Esophagus (tissue), 2 donors: ENCODE measurements around the gene AXIN2. TPM values are rescaled to one million over a fixed set of nuclear protein-coding genes. Genes with fewer than 3 reads are reported as not detected.
"Not testable (repeated sequence)": the region's sequence is repeated elsewhere in the genome, so short reads cannot be mapped to it uniquely, and the experiment has no call there.

Experiments used
- H3K27ac ChIP-seq, 2 donors: one replicate each; pipeline ENCODE4 v1.5.1; 2013; ENCODE audit warnings: low read depth in 2 of 2, mild to moderate bottlenecking in 2 of 2, inconsistent platforms in 1 of 2, low read length in 1 of 2, moderate library complexity in 1 of 2
- H3K27me3 ChIP-seq, 2 donors: one replicate each; pipeline ENCODE4 v1.6.1; 2013; ENCODE audit warnings: low read length in 2 of 2, control low read depth in 1 of 2, mild to moderate bottlenecking in 1 of 2; ENCODE audit not compliant: insufficient read depth in 2 of 2, control insufficient read depth in 1 of 2
- H3K36me3 ChIP-seq, 2 donors: one replicate each; pipeline ENCODE4 v1.6.1; 2013; ENCODE audit warnings: low read length in 1 of 2; ENCODE audit not compliant: control insufficient read depth in 2 of 2, insufficient read depth in 2 of 2
- H3K4me1 ChIP-seq, 2 donors: one replicate each; pipeline ENCODE4 v1.6.1; 2013; ENCODE audit warnings: low read length in 1 of 2; ENCODE audit not compliant: control insufficient read depth in 2 of 2, insufficient read depth in 2 of 2
- H3K4me3 ChIP-seq, 2 donors: one replicate each; pipeline ENCODE4 v1.5.1; 2013; ENCODE audit warnings: low read length in 2 of 2, mild to moderate bottlenecking in 2 of 2, low read depth in 1 of 2, moderate library complexity in 1 of 2
- H3K9me3 ChIP-seq, 2 donors: one replicate each; pipeline ENCODE4 v1.6.1; 2013; ENCODE audit warnings: mild to moderate bottlenecking in 2 of 2, low read depth in 1 of 2, low read length in 1 of 2, moderate library complexity in 1 of 2; ENCODE audit not compliant: control insufficient read depth in 2 of 2, insufficient read depth in 1 of 2
- WGBS, 2 donors: extraction: QIAGEN DNeasy Blood & Tissue Kit; methylation state at CpG; one replicate each; pipeline ENCODE4 v1.1.7; 2013; 5-methylcytosine and 5-hydroxymethylcytosine counted together
- polyA plus RNA-seq, 2 donors: library from polyadenylated mRNA; stranded (reverse); fragments of 200-250 nt; gene quantifications; one replicate each; pipeline ENCODE4 v1.2.3, GENCODE V29; 2013
- donor health status: healthy with polysubstance abuse.
- donor health status: Bipolar disorder and iron deficiency.

Gene AXIN2
- polyA plus RNA-seq, 2 donors = 1.8 to 2.7 TPM

DNA sequence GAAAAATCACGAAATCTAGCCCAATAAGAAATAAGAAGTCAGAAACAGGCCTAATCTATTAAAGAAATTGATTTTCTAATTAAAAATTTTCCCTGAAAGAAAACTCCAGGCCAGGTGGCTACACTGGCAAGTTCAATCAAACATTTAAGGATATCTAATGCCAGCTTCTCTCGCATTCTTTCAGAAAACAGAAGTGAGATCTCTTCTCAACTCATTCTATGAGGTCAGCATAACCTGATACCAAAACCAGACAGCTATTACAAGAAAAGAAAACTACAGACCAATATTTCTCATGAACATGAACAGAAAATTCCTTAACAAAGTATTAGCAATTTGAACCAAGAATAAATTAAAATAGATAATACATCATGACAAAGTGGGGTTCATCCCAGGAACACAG is 52.4 kb downstream of the AXIN2 start:
- Histone ChIP-seq H3K27ac (no peak overlapping the region), H3K4me3 (no peak overlapping the region), H3K4me1 (no peaks in the 10 kb centered on the region), H3K27me3 (no peaks in the 10 kb centered on the region), H3K36me3 (no peaks in the 10 kb centered on the region), H3K9me3 (no peaks in the 10 kb centered on the region)
- 65 to 71% methylated on average over 2 of the region's 2 CpGs for WGBS, 2 donors

DNA sequence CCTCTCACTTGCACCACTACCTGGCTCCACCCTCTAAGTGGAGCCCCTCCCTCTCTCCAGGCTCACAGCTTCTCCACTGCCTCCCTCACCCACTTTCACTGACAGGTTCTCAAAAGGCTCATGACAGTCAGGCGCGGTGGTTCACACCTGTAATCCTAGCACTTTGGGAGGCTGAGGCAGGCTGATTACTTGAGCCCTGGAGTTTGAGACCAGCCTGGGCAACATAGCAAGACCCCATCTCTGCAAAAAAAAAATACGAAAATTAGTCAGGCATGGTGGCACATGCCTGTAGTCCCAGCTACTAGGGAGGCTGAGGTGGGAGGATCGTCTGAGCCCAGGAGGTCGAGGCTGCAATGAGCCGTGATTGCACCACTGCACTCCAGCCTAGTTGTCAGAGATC is 56.8 kb downstream of the AXIN2 start:
- H3K36me3 ChIP-seq, H3K4me1 ChIP-seq, H3K9me3 ChIP-seq, H3K27me3 ChIP-seq, H3K27ac ChIP-seq, H3K4me3 ChIP-seq: not testable (repeated sequence)
- WGBS, 2 donors = 83 to 91% methylated on average over 6 of the region's 6 CpGs

DNA sequence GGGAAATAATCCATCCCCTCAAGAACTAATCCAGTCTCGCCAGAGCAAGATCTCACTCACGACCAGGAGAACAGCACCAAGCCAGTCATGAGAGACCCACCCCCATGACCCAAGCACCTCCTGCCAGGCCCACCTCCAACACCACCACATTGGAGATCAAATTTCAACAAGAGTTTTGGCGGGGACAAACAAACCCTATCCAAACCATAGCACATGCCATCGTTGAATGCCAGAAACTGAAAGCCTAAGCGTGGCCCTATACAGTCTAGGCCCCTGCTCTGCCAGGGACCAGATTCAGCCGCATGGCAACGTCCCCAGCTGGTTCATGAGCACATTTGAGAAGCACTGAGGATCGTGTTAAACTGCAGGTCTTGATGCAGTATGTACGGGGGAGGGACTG is 57.3 kb downstream of the AXIN2 start:
- Histone ChIP-seq H3K4me3 (no peak overlapping the region), H3K4me1 (no peaks in the 10 kb centered on the region), H3K36me3 (no peaks in the 10 kb centered on the region), H3K27me3 (no peaks in the 10 kb centered on the region), H3K9me3 (no peaks in the 10 kb centered on the region), H3K27ac (no peak overlapping the region)
- WGBS, 2 donors = 75 to 81% methylated on average over 9 of the region's 9 CpGs

DNA sequence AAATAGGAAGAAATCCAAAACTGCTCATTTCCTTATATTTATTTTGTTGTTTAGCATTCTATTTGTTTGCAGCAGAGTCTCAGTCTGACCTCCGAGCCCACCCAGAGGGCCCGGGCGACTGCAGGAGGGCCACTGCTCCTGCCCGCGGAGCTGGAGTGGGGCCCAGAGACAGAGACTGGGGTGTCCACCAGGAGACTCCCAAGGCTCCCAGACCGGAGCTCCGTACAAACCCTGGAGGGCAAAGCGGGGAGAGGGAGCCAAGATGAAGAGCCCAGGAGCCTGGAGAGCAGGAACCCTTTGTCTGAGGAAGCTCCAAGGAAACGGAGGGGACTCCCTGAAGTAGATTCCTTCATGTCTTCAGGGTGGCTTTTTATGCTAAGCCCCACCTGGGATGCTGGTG is 57.9 kb downstream of the AXIN2 start:
- WGBS, 2 donors = 85 to 87% methylated on average over 9 of the region's 9 CpGs
- no peaks in the 10 kb centered on the region for H3K27me3 ChIP-seq
- H3K9me3 ChIP-seq = no peaks in the 10 kb centered on the region
- H3K36me3 ChIP-seq = no peaks in the 10 kb centered on the region
- no peak overlapping the region for H3K27ac ChIP-seq
- no peak overlapping the region for H3K4me3 ChIP-seq
- H3K4me1 ChIP-seq = no peaks in the 10 kb centered on the region

DNA sequence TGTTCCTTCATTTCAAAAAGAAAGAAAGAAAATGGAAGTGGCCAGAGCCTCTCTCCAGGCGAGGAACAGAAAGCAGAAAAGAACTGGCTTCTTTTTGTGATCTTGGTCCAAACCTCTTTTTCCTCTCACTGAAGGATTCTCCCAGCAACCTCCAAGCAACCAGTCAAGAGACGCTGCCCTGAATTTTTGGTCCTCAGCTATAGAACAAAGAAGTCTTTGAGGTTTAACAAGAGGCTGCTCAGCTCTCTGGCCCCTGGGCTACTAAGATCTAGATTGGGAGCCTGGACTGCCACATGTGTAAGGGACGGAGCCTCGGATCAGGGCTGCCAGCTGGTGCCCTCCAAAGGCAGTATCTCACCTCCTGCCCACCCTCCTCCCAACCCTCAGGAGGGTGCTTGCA is 62.6 kb downstream of the AXIN2 start:
- Histone ChIP-seq H3K4me1 (no peaks in the 10 kb centered on the region), H3K9me3 (no peaks in the 10 kb centered on the region), H3K4me3 (no peak overlapping the region), H3K27me3 (no peaks in the 10 kb centered on the region), H3K27ac (no peak overlapping the region), H3K36me3 (no peaks in the 10 kb centered on the region)
- 77 to 84% methylated on average over 4 of the region's 4 CpGs for WGBS, 2 donors

DNA sequence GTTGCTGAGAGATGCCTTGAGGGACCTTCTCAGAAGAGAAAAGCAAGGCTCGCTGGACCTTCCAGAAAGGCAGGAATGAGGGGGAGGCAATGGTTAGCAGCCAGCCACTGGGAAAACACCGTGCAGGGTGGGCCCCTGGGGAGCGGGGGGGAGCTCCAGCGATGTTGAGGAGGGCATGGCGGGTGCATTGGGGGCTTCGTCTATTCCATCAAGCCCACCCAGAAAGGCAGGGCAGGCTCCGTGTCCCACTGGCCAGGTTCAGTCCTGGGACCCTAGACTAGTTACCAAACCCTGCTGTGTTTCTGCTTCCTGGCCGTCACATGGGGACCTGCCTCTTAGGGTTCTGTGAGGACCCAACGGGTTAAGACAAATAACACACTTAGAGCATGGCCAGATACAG is 64.6 kb downstream of the AXIN2 start:
- H3K27ac ChIP-seq = no peak overlapping the region
- WGBS, 2 donors = 89 to 92% methylated on average over 9 of the region's 9 CpGs
- no peaks in the 10 kb centered on the region for H3K36me3 ChIP-seq
- no peak overlapping the region for H3K4me3 ChIP-seq
- H3K4me1 ChIP-seq = no peaks in the 10 kb centered on the region
- H3K27me3 ChIP-seq = no peaks in the 10 kb centered on the region
- no peaks in the 10 kb centered on the region for H3K9me3 ChIP-seq

DNA sequence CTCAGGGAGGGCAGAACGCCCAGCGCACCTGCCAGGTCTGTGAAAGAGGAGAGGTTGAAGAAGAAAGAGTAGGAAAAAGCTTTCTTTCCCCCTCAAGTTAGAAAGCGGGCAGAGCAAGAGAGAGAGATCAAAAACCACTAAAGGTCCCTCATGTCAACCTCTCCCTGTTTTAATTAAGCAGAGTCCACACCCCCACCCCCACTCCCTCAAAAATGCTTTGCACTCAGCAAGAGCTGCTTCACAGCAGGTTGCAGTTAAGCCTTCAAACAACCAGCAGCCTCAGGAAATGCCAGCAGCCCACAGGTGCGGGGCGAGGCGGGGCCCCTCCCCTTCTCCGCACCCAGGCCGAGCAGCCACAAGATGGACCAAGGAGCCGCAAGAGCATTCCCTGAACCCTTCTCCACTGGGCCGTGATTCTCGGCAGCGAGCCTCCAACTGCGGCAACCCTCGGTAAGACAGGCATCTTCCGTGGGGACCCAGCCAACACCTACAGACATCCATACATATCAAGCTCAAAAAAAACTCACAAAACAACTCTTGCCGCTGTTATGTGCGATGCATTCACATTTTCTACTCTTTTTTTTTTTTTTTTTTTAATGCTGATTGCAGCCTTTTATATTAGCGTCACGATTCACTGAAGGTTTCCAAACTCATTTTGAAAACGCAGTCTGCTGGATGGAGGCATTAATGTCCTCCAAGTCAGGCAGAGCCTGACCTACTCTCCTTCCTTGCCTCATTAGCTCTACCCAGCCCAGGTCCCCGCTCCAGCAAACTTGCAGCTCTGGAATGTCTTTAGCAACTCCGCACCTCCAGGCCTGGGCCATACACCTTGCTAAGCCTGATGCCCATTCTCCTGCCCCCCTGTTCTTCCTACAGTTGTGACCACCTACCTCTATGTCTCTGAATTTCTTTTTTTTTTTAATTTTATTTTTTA is 66.1 kb downstream of the AXIN2 start:
- WGBS, 2 donors = 24 to 27% methylated on average over 22 of the region's 22 CpGs
- Histone ChIP-seq H3K9me3 (no peaks in the 10 kb centered on the region), H3K27ac (no peak overlapping the region), H3K4me3 (no peak overlapping the region), H3K36me3 (no peaks in the 10 kb centered on the region), H3K27me3 (no peaks in the 10 kb centered on the region), H3K4me1 (no peaks in the 10 kb centered on the region)

DNA sequence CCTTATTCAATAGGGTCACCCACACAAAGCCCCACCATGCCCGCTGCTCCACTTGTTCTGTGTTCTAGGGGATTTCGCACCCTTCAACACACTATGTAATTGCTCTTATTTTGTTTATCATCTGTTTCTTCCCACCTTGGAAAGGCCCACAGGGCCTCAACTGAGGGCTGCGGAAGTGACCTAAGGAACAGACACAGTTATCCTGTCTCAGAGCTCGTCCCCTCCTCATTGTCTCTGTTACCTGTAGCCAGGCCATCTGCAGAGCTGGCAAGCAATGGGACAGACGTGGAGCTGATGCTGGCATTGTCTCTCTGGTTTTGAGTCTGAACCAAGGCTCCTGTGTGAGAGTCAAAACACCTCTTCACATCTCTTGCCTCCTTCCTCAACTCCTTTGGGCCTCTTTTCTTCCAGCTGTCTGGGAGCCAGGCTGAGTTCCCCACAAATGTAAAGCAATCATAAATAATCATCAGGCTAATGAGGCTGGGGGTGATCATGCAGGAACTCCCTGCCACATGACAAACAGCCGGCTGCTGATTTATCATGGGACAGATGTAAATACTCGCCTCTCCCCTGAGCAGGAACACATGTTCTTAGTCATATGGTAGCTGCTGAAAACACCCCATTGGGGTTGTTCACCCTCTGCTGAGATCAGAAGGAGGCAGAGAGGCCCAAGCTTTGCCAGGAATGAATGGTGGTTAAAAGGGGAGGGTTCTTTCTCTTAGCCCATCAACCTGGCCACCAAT is 71.9 kb downstream of the AXIN2 start:
- Histone ChIP-seq H3K36me3 (no peaks in the 10 kb centered on the region), H3K4me1 (no peaks in the 10 kb centered on the region), H3K27ac (no peak overlapping the region), H3K27me3 (no peaks in the 10 kb centered on the region), H3K9me3 (no peaks in the 10 kb centered on the region), H3K4me3 (no peak overlapping the region)
- 82 to 83% methylated on average over 7 of the region's 7 CpGs for WGBS, 2 donors

DNA sequence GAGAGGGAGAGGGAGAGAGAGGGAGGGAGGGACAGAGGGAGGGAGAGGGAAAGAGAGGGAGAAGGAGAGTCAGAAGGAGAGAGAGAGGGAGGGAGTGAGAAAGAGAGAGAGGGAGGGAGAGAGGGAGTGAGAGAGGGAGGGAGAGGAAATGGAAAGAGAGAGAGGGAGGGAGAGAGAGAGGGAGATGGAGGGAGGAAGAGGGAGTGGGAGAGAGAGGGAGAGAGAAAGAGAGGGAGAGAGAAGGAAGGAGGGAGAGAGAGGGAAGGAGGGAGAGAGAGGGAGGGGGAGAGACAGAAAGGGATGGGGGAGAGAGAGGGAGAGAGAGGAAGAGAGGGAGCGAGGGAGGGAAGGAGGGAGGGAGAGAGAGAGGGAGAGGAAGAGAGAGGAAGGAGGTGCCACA is 72.8 kb downstream of the AXIN2 start:
- 80 to 86% methylated on average over 1 of the region's 1 CpG for WGBS, 2 donors
- H3K4me3 ChIP-seq = no peak overlapping the region
- no peaks in the 10 kb centered on the region for H3K36me3 ChIP-seq
- H3K27me3 ChIP-seq = no peaks in the 10 kb centered on the region
- H3K4me1 ChIP-seq = no peaks in the 10 kb centered on the region
- no peak overlapping the region for H3K27ac ChIP-seq
- H3K9me3 ChIP-seq = no peaks in the 10 kb centered on the region

DNA sequence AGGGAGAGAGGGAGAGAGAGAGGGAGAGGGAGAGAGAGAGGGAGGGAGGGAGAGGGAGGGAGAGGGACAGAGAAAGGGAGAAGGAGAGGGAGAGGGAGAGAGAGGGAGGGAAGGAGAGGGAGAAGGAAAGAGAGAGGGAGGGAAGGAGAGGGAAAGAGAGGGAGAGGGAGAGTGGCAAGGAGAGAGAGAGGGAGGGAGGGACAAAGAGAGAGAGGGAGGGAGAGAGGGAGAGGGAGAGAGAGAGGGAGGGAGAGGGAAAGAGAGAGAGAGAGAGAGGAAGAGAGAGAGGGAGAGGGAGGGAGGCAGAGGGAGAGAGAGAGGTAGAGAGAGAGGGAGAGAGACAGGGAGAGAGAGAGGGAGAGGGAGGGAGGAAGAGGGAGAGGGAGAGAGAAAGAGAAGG is 73.5 kb downstream of the AXIN2 start:
- Histone ChIP-seq H3K9me3 (no peaks in the 10 kb centered on the region), H3K27ac (no peak overlapping the region), H3K36me3 (no peaks in the 10 kb centered on the region), H3K4me1 (no peaks in the 10 kb centered on the region), H3K4me3 (no peak overlapping the region), H3K27me3 (no peaks in the 10 kb centered on the region)
